Measurements from ENCODE around the gene E2F7.
"Not testable (repeated sequence)": the region's sequence is repeated elsewhere in the genome, so short reads cannot be mapped to it uniquely, and the experiment has no call there.

The E2F7 gene
- total RNA-seq, result 0.15 to 1.0 reads per million in 2 donors

DNA sequence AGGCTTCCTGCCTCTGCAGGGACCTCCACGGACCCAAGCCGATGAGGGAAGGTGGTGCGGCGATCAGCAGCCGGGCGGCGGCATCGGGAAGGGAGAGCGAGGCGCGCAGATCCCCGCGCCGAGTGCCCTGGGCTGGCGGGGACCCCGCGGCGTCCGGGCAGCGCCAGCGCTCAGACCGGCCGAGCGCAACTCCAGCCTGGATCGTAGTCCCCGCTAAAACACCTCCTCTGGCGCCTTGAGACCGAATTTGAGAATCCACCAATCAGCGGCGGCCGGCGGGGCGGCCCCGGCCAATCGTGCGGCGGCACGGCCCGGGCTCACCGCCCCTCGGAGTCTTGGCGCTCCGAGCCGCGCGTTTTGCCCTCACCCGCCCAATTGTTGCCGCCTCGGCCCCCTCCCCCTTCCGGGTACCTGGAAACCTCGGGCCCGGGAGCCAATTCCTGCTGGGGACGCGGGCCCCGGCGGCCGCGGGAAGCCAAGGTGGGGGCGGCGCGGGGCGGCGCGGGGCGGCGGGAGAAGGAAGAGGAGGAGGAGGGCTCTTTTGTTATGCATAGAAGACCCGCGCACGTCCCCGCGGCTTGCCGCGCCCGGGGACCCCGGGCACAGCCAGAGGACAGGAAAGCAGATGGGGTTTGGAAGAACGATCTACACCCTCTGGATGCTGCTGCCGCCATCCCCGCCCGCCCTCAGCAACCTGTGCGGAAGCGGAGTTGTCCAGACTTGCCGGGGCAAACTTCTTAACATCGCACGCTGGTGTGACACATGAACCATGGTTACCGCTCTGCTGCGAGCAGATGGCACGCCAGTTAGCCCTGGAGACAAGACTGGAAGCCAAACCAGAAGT lies at the start of gene E2F7:
Gene E2F7, minus strand, starts transcription at position 209 of the 844 bp plus-strand sequence. CDS start 934 bp downstream, outside the sequence.
- peak; percentile 68 for DNase-seq

DNA sequence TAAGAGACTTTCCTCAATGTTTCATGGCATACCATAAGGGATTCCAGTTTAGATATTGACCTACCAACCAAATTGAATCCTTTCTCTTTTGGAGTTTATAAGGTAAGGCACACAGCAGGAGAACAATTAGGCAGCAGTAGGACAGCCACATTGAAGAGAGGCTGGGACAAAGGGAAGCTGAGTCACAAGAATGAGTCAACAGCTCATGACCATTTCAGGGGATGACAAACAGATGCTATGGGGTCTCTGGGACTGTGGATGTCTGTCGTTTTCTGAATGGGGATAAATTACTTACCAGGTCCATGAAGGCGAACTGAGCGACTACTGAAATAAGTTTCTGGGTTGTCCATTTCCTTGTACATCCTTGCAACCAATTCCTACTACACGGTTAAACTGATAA lies 48.6 kb upstream of the E2F7 start:
- DNase-seq, result no peak

GRCh38 chr12:77108707-77109106 lies 43.3 kb upstream of the E2F7 start:
- DNase-seq, result no peak

GRCh38 chr12:77107121-77107520 lies 41.8 kb upstream of the E2F7 start:
- DNase-seq, result no peak

DNA sequence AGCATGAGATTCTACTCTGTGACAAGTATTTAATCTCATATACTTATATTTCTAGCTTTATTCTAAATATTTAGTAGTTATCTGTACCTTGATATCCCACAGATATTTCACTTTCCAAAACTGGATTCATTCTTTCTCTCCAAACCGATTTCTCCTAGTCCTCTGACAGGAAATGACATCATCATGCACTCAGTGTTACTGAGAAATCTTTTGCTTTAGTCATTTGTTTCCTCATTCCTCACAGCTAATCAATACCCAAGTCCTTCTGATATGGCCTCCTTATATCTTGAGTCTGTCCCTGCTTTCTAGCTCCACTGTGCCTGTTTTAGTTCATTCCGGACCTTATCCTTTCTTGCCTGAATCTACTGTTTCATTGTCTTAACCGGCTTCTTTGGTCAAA lies 39.4 kb upstream of the E2F7 start:
- no peak for DNase-seq

DNA sequence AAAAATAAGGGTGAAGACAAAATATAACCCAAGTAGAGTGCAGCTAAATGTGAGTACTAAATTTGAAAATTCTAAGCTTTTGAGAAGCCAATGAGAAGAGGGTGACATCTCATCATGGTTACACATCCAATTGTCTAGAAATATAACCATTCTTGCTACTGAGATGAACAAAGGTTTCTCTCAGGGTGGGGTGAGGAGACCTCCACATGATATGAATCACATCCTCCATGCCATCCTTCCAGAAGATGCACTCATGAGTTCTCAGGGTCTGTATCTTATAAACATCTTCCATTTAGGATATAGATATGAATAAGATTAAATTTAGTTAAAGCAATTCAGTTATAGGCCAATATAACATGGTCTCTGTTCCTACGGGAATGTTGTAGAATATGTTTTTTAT lies 38.9 kb upstream of the E2F7 start:
- no peak for DNase-seq

DNA sequence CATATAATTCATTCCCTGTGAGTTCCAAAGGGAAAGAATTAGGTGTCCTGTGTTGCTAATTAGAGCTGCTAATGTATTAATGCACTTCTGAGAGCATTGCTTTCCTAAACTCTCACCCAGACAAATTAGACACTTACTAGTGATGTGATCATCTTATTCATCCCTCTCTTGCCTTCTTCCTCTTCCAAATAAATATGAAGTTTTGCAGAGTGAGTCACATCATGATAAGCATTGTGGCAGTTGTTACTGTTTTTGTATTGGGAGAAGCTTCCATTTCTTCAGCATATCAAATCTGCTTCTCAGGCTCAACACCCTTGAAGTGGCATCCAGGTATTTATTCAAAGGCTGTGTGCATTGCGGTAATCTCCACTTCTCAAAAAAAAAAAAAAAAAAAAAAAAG lies 37.3 kb upstream of the E2F7 start:
- DNase-seq, result no peak

- DNase-seq, result no peak
These were observed 36.8 kb upstream of the E2F7 start for GRCh38 chr12:77102123-77102522.

DNA sequence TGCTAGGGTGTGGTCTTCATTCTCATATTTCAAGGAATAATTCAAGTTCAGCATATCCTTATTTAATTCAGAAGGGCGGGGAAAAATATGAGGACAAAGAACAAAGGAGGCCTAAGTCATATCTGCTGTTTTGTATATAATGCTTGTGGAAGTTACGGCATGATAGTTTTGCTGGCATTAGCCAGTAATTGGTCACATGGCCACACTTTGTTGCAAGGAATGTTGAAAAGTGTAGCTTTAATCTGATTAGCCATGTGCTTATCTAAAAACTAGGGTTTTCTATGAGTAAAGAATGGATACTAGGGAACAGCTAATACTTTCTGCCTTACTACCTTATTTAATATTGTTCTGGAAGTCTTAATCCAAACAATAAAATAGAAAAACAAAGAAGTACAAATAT lies 34.4 kb upstream of the E2F7 start:
- no peak for DNase-seq

DNA sequence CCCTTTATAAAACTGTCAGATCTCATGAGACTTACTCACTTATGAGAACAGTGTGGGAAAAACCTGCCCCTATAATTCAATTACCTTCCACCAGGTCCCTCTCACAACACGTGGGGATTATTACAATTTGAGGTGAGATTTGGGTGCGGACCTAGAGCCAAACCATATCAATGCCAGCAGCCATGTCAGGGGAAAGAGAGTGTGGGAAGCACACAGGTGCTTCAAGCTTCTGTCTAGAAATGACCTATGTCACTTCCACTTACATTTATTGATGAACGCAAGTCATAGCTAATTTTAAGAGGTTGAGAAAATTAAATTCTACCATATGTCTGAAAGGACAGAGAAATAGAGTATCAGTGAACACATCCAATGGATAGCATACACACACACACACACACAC lies 32.5 kb upstream of the E2F7 start:
- DNase-seq, result no peak

GRCh38 chr12:77092227-77092626 lies 26.9 kb upstream of the E2F7 start:
- not testable (repeated sequence) for DNase-seq

DNA sequence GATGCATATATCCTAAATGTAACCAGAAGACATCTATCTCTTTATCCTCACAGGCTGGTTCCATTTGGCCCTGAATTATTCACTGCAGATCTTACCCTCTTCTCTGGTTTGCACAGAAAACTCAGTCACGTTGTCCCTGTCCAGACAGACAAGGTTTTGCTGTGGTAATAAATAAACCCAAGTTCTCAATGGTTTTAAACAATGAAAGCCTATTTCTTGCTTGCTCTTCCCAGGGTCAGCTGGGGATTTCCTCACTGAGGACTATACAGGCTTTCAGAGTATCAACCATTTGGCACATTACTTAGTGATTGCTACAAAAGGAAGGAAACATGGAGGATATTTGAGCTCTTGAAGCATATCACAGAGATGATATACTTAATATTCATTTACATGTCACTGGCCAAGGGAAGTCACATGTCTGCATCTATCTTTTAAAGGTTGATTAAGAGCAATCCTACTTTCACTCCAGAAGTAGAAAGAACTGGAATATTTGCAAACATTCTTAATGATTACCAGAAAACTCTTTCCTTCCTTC lies 24.4 kb upstream of the E2F7 start:
- no peak for DNase-seq

DNA sequence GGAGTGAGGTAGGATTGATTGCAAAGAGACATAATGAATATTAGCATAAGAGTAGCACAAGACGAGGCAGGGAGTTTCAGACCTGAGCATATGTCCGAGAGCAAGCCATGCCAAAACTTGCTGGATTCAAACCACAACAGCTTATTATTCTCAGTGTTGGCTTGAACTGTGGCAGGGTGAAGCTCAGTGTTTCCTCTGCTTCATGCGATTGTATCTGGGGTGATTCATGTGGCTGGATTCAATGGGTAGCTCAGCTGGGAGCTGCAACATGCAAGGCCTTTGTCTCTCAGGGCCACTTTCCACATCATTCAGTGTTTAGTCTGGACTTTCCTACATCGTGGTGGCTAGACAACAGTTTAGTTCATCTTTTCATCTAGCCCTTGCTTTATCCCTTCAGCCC lies 22.1 kb upstream of the E2F7 start:
- DNase-seq, result no peak

GRCh38 chr12:77082021-77082420 lies 16.7 kb upstream of the E2F7 start:
- DNase-seq, result no peak

- DNase-seq, result no peak
These were observed 14.3 kb upstream of the E2F7 start for GRCh38 chr12:77079631-77080030.

DNA sequence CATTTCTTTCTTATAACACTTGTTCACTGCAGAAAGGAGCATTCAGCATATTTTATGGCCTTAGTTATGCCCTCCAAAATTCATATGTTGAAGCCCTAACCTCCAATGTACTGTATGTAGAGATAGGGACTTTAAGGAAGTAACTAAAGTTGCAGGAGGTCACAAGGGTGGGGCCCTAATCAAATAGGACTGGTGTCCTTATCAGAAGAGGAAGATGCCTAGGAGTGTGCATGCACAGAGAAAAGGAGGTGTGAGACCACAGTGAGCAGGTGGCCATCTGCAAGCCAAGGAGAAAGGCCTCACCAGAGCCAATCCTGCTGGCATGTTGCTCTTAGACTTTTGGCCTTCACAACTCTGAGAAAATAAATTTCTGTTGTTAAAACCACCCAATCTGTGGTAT lies 12.9 kb upstream of the E2F7 start:
- no peak for DNase-seq

GRCh38 chr12:77076886-77077285 lies 11.5 kb upstream of the E2F7 start:
- no peak for DNase-seq

GRCh38 chr12:77073894-77074293 lies 8.5 kb upstream of the E2F7 start:
- not testable (repeated sequence) for DNase-seq

DNA sequence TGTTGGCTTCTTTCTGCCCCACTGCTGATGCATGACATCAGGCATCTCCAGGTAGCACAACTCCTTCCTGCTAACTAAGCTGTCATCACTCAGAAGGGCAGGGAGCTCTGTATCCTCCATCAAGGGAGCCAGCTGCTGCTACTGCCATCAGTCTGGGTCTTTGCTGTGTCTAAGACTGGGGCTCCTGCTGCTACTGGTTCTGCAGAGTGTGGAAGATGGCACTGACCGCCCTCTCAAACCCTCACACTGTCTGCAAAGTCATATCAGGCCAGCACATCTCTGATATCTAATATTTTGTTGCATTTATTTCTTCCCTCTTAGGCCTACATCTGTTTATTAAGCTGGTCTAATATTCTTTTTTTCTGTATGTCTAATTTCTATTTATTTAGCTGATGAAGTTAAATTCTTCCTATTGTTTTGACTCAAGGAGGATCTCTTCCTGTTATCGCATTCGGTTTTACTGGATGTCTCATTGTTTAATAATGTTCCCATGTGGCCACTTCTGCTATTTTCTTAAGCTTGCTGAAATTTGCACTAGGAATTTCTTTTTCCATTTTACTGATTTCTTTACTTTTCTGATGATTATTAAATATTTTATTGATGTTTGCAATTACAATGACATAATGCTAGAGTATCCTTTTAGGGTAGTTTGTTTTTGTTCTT lies 7.6 kb upstream of the E2F7 start:
- DNase-seq, result no peak

GRCh38 chr12:77070800-77071449 lies 5.6 kb upstream of the E2F7 start:
- DNase-seq, result no peak

DNA sequence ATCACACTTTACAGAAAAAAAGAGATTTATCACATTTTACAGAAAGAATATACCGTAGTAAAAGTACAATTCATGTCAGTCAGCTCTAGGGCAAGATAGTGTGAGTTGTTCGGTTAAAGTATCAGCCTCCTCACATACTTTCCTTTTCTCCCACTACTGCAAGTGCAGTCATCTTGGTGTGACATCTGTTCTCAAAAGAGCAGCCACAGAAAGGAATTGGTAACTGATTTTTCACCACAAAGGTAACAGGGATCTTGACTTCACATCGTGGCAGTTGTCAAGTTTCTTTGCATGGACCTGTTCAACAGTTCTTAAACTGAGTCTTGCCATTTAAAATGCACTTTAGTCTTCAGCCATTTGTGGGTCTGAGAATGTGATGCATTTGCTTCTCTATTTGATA lies 5.0 kb upstream of the E2F7 start:
- no peak for DNase-seq

GRCh38 chr12:77064896-77065360 lies 441 bp downstream of the E2F7 start:
- DNase-seq, result peak; percentile 15

- DNase-seq, result no peak
These were observed 2.4 kb downstream of the E2F7 start for GRCh38 chr12:77062846-77063461.
